SK-N-SH treated with all-trans-retinoic acid at 6 μM for 48 hours (cell line): ENCODE results near the gene HDAC11.

Experiments used
- ATAC-seq: fragments of 200-7000 bp; cut with Tn5 transposase; 3 replicates; pipeline ENCODE4 v1.9.1; 2020; ENCODE audit warnings: mild to moderate bottlenecking, moderate library complexity
- ARNTL ChIP-seq: fragments of 450-650 bp; formaldehyde crosslinking; IDR thresholded peaks from 2 replicates; pipeline ENCODE4 v1.5.0; 2020; ENCODE audit warnings: low read depth, mild to moderate bottlenecking, moderate library complexity, borderline replicate concordance
- BACH2 ChIP-seq: fragments of 250-450 bp; sonication (Bioruptor Pico); IDR thresholded peaks from 2 replicates; pipeline ENCODE4 v1.9.0; 2021; ENCODE audit warnings: mild to moderate bottlenecking, borderline replicate concordance
- CREB5 ChIP-seq: fragments of 250-450 bp; sonication (Bioruptor Pico); IDR thresholded peaks from 2 replicates; pipeline ENCODE4 v1.5.1; 2020; ENCODE audit warnings: low read depth, mild to moderate bottlenecking, moderate library complexity
- CSDC2 ChIP-seq: fragments of 250-450 bp; sonication (Bioruptor Pico); IDR thresholded peaks from 2 replicates; pipeline ENCODE4 v1.5.0; 2020; ENCODE audit warnings: mild to moderate bottlenecking, moderate library complexity
- CSRNP3 ChIP-seq: fragments of 250-450 bp; sonication (Bioruptor Pico); IDR thresholded peaks from 2 replicates; pipeline ENCODE4 v1.5.1; 2021; ENCODE audit warnings: mild to moderate bottlenecking, moderate library complexity
- ESRRG ChIP-seq: fragments of 250-450 bp; sonication (Bioruptor Pico); IDR thresholded peaks from 2 replicates; pipeline ENCODE4 v1.6.1; 2021; ENCODE audit warnings: mild to moderate bottlenecking
- GLIS3 ChIP-seq: fragments of 250-450 bp; sonication (Bioruptor Pico); IDR thresholded peaks from 2 replicates; pipeline ENCODE4 v1.5.0; 2020; ENCODE audit warnings: mild to moderate bottlenecking, moderate library complexity
- ISL1 ChIP-seq: fragments of 250-450 bp; sonication (Bioruptor Pico); IDR thresholded peaks from 2 replicates; pipeline ENCODE4 v2.1.2; 2022; ENCODE audit warnings: mild to moderate bottlenecking, moderate library complexity
- OSR1 ChIP-seq: fragments of 250-450 bp; sonication (Bioruptor Pico); IDR thresholded peaks from 2 replicates; pipeline ENCODE4 v1.8.0; 2022; ENCODE audit warnings: moderate library complexity, mild to moderate bottlenecking, inconsistent platforms
- PATZ1 ChIP-seq: fragments of 250-450 bp; sonication (Bioruptor Pico); IDR thresholded peaks from 2 replicates; pipeline ENCODE4 v1.8.0; 2020; ENCODE audit warnings: mild to moderate bottlenecking, moderate library complexity, borderline replicate concordance
- RARB ChIP-seq: fragments of 250-450 bp; sonication (Bioruptor Pico); IDR thresholded peaks from 2 replicates; pipeline ENCODE4 v1.8.0; 2021; ENCODE audit warnings: mild to moderate bottlenecking, moderate library complexity
- SNAI2 ChIP-seq: fragments of 250-450 bp; sonication (Bioruptor Pico); IDR thresholded peaks from 2 replicates; pipeline ENCODE4 v1.5.0; 2020; ENCODE audit warnings: mild to moderate bottlenecking, moderate library complexity
- TCF4 ChIP-seq: fragments of 250-450 bp; sonication (Bioruptor Pico); IDR thresholded peaks from 2 replicates; pipeline ENCODE4 v1.8.0; 2021; ENCODE audit warnings: mild to moderate bottlenecking, moderate library complexity, borderline replicate concordance
- TSHZ2 ChIP-seq: fragments of 250-450 bp; sonication (Bioruptor Pico); IDR thresholded peaks from 2 replicates; pipeline ENCODE4 v1.5.0; 2020; ENCODE audit warnings: mild to moderate bottlenecking, moderate library complexity
- ZC3H10 ChIP-seq: fragments of 250-450 bp; sonication (Bioruptor Pico); IDR thresholded peaks from 2 replicates; pipeline ENCODE4 v1.5.1; 2021; ENCODE audit warnings: mild to moderate bottlenecking, moderate library complexity
- ZFP30 ChIP-seq: fragments of 450-650 bp; formaldehyde crosslinking; IDR thresholded peaks from 2 replicates; pipeline ENCODE4 v1.5.0; 2022; ENCODE audit warnings: mild to moderate bottlenecking, moderate library complexity
- ZNF565 ChIP-seq: fragments of 450-650 bp; formaldehyde crosslinking; conservative IDR thresholded peaks from 2 replicates; pipeline ENCODE4 v1.5.0; 2020; ENCODE audit warnings: low read depth, mild to moderate bottlenecking, moderate library complexity
- ZNF70 ChIP-seq: fragments of 450-650 bp; formaldehyde crosslinking; IDR thresholded peaks from 2 replicates; pipeline ENCODE4 v1.5.0; 2020; ENCODE audit warnings: mild to moderate bottlenecking, moderate library complexity
- ZNF8 ChIP-seq: fragments of 450-650 bp; formaldehyde crosslinking; IDR thresholded peaks from 2 replicates; pipeline ENCODE4 v1.5.0; 2020; ENCODE audit warnings: mild to moderate bottlenecking, moderate library complexity

HDAC11 gene

GRCh38 chr3:13544293-13544831 is 64.3 kb downstream of the HDAC11 start:
- ATAC-seq = no peak
- no peak for TF ChIP-seq ZNF565 (CRISPR knock-in tag)
- no peak for TF ChIP-seq ISL1 (CRISPR knock-in tag)
- no peak for TF ChIP-seq ZNF70 (CRISPR knock-in tag)
- no peak for TF ChIP-seq RARB (CRISPR knock-in tag)
- no peak for TF ChIP-seq ZFP30 (CRISPR knock-in tag)
- no peak for TF ChIP-seq GLIS3 (CRISPR knock-in tag)
- no peak for TF ChIP-seq BACH2 (CRISPR knock-in tag)

GRCh38 chr3:13544951-13545651 is 65.0 kb downstream of the HDAC11 start:
- TF ChIP-seq ZNF565 (CRISPR knock-in tag) (no peak), SNAI2 (no peak), CSRNP3 (CRISPR knock-in tag) (no peak), GLIS3 (CRISPR knock-in tag) (no peak), ESRRG (CRISPR knock-in tag) (no peak), TSHZ2 (CRISPR knock-in tag) (no peak), OSR1 (CRISPR knock-in tag) (no peak), CSDC2 (no peak), BACH2 (CRISPR knock-in tag) (no peak), PATZ1 (CRISPR knock-in tag) (no peak), ISL1 (CRISPR knock-in tag) (no peak), TCF4 (CRISPR knock-in tag) (no peak), CREB5 (CRISPR knock-in tag) (no peak), ZFP30 (CRISPR knock-in tag) (no peak)
- no peak for ATAC-seq

GRCh38 chr3:13545952-13546454 is 65.9 kb downstream of the HDAC11 start:
- TF ChIP-seq ZC3H10 (no peak), ZNF565 (CRISPR knock-in tag) (no peak), BACH2 (CRISPR knock-in tag) (no peak)
- no peak for ATAC-seq

- no peak for TF ChIP-seq ARNTL (CRISPR knock-in tag)
- peak; percentile 54; the same call in 1 of the 2 replicates for TF ChIP-seq TSHZ2 (CRISPR knock-in tag)
- no peak for TF ChIP-seq ZNF8 (CRISPR knock-in tag)
- TF ChIP-seq ISL1 (CRISPR knock-in tag) = 0 out of 2 replicates have a peak, but pooled peaks have one; percentile 23
- TF ChIP-seq CREB5 (CRISPR knock-in tag) = 0 out of 2 replicates have a peak, but pooled peaks have one; percentile 37
- ATAC-seq = peak; percentile 30
These were observed 66.6 kb downstream of the HDAC11 start for GRCh38 chr3:13546667-13547171.
